ENCODE measurements around the gene CRTC1. TPM values are rescaled to one million over a fixed set of nuclear protein-coding genes. Genes with fewer than 3 reads are reported as not detected.

The CRTC1 gene
- total RNA-seq, 1 experiment from 2014 or later = 19.0 TPM

DNA sequence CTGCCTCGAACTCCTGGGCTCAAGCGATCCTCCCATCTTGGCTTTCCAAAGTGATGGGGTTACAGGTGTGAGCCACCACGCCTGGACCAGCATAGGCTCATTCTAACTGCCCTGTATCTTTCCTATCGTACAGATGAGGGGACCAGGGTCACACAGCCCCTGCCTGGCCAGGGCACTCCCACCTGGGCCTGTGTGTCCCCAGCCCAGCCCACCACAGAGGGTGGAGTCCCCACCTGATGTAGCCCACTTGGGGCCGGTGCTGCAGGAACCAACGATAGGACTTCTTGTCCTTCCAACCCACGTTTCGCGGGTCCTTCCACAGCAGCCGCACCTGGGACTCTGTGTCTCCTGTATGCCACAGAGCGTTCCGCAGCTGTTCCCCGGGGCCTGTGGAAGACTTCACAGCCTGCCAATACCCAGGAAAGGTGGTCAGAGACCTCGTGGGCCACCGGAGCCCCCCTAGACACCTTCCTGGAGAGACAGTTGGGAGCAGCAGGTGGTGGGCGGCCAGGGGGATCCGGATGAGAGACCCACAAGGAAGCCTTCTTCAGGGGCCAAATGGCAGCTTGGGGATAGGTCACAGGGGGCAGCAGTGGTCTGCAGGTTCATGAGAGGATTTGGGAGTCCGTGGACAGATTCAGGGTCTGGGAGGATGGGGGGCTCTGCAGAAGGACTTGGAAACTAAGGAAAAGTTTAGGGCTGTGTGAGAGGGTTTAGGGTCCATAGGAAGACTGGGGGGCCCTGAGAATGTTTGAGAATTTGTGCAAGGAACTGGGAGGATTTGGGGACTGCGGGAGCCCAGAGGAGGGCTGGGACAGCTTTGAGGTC is 100.7 kb downstream of the CRTC1 start:
- H3K4me3 Mint-ChIP-seq = no peak overlapping the region
- no peak overlapping the region for H4K5ac ChIP-seq (ENCODE audit: insufficient read length, low read depth, low read length)
- TF ChIP-seq, protein P1, sequence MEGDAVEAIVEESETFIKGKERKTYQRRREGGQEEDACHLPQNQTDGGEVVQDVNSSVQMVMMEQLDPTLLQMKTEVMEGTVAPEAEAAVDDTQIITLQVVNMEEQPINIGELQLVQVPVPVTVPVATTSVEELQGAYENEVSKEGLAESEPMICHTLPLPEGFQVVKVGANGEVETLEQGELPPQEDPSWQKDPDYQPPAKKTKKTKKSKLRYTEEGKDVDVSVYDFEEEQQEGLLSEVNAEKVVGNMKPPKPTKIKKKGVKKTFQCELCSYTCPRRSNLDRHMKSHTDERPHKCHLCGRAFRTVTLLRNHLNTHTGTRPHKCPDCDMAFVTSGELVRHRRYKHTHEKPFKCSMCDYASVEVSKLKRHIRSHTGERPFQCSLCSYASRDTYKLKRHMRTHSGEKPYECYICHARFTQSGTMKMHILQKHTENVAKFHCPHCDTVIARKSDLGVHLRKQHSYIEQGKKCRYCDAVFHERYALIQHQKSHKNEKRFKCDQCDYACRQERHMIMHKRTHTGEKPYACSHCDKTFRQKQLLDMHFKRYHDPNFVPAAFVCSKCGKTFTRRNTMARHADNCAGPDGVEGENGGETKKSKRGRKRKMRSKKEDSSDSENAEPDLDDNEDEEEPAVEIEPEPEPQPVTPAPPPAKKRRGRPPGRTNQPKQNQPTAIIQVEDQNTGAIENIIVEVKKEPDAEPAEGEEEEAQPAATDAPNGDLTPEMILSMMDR (conservative IDR thresholded peaks at IDR 0.05) = no peak
- H2BK20ac ChIP-seq (ENCODE audit: low read depth, low read length, poor library complexity, severe bottlenecking) = no peak overlapping the region
- H3K9me3 Mint-ChIP-seq = peaks cover 0 to 8% of the 10 kb centered on the region in 2 experiments; a peak in 3 of 5 replicates
- no peak overlapping the region for H2AK5ac ChIP-seq (ENCODE audit: insufficient read length, low read length)
- H3K14ac ChIP-seq (ENCODE audit: insufficient read depth, low read length) = no peak overlapping the region
- no peak overlapping the region for H2BK120ac ChIP-seq (ENCODE audit: low read depth, low read length, poor library complexity, severe bottlenecking)
- no peak overlapping the region for H2AFZ ChIP-seq (ENCODE audit: low read length)
- H3K4me1 Mint-ChIP-seq = peaks cover 13 to 25% of the 10 kb centered on the region in 2 experiments
- no peak overlapping the region for H3K4me2 ChIP-seq (ENCODE audit: insufficient read depth, insufficient read length, low read length)
- no peak overlapping the region for H2BK12ac ChIP-seq (ENCODE audit: insufficient read length, low read depth, low read length)
- H4K8ac ChIP-seq (replicated peaks; ENCODE audit: insufficient read length, low read depth, low read length) = no peak overlapping the region
- peaks cover 100% of the 10 kb centered on the region for H3K27me3 Mint-ChIP-seq (ENCODE audit: low read depth)
- no peak overlapping the region for H3K23ac ChIP-seq (ENCODE audit: insufficient read length, low read depth, low read length)
- H3K27ac ChIP-seq (ENCODE audit: insufficient read length, low read depth, low read length) = no peak overlapping the region
- no peak overlapping the region for H2BK5ac ChIP-seq (ENCODE audit: insufficient read length, low read length)
- no peak overlapping the region for H3K18ac ChIP-seq (ENCODE audit: insufficient read length, low read depth, low read length)
- H3K9me3 ChIP-seq (ENCODE audit: control insufficient read depth, low read depth, low read length) = no peaks in the 10 kb centered on the region
- H3K9ac ChIP-seq (ENCODE audit: extremely low read depth, insufficient read length, low read length) = no peak overlapping the region
- no peaks in the 10 kb centered on the region for H3K79me2 ChIP-seq (ENCODE audit: insufficient read depth, low read length)
- H3K56ac ChIP-seq (ENCODE audit: insufficient read length, low read depth, low read length) = no peak overlapping the region
- H3K79me1 ChIP-seq (ENCODE audit: insufficient read depth, low read depth, low read length, poor library complexity, severe bottlenecking) = no peaks in the 10 kb centered on the region
- H3K27ac Mint-ChIP-seq = no peak overlapping the region
- peaks cover 67% of the 10 kb centered on the region; the same call in 1 of the 2 replicates for H3K27me3 ChIP-seq (ENCODE audit: insufficient read depth, low read length)
- H3K4me1 ChIP-seq (ENCODE audit: insufficient read depth, low read length) = no peaks in the 10 kb centered on the region
- no peak for DNase-seq
- no CpG with 5 or more reads among the region's 19 CpGs for WGBS (ENCODE audit: extremely low coverage, insufficient read length, low lambda C conversion rate)
- no peaks in the 10 kb centered on the region for H4K20me1 ChIP-seq (ENCODE audit: control insufficient read depth, insufficient read depth, insufficient read length)
- no peak overlapping the region for H3K4ac ChIP-seq (ENCODE audit: low read depth, low read length)
- H3T11ph ChIP-seq (ENCODE audit: low read length) = no peak overlapping the region
- H3K23me2 ChIP-seq (ENCODE audit: insufficient read length, low read depth, low read length, poor library complexity, severe bottlenecking) = peaks cover 12% of the 10 kb centered on the region
- no peaks in the 10 kb centered on the region; a peak in 2 of 7 replicates for H3K36me3 Mint-ChIP-seq (ENCODE audit: insufficient read depth in 1 of 3, low read depth in 3 of 3)
- no peak overlapping the region for H2BK15ac ChIP-seq (ENCODE audit: low read depth, low read length)
- H4K91ac ChIP-seq (ENCODE audit: insufficient read length, low read depth, low read length) = no peak overlapping the region

Data from H9 (cell line).